Cardiac fibroblast (primary cell): Measurements from ENCODE around the gene HCFC1R1.

Experiments
- DNase-seq, 2 donors: peaks; one replicate each; pipeline versions ENCODE4 v3.0.0 to v3.0.0-alpha.2; 2010; ENCODE audit warnings: low read depth in 2 of 2
- H3K4me3 ChIP-seq, 2 donors: replicated peaks in 1 of 2; 1 replicate in 1 of 2; 2 replicates in 1 of 2; pipeline ENCODE4 v1.5.1; 2011; ENCODE audit warnings: low read depth in 2 of 2, low read length in 2 of 2, mild to moderate bottlenecking in 2 of 2, moderate library complexity in 1 of 2
- CTCF ChIP-seq: IDR thresholded peaks from one replicate; pipeline ENCODE4 v1.5.1; 2011; ENCODE audit warnings: low read depth, mild to moderate bottlenecking, low read length, inconsistent platforms

The HCFC1R1 gene

GRCh38 chr16:3008690-3009037 is 15.1 kb downstream of the HCFC1R1 start:
- H3K4me3 ChIP-seq = no peak overlapping the region
- no peak for DNase-seq
- no peak for TF ChIP-seq CTCF

- no peak overlapping the region for H3K4me3 ChIP-seq
- DNase-seq = no peak
Measured at GRCh38 chr16:3007957-3008689, 15.6 kb downstream of the HCFC1R1 start.

GRCh38 chr16:3007059-3007956 is 16.4 kb downstream of the HCFC1R1 start:
- TF ChIP-seq CTCF = no peak
- no peak overlapping the region for H3K4me3 ChIP-seq
- DNase-seq = no peak

More at GRCh38 chr16:3007957-3008689, 15.6 kb downstream of the HCFC1R1 start:
- TF ChIP-seq CTCF = no peak

- no peak for TF ChIP-seq CTCF
- no peak overlapping the region for H3K4me3 ChIP-seq
- DNase-seq = no peak
Measured at GRCh38 chr16:3004781-3005284, 18.9 kb downstream of the HCFC1R1 start.

- H3K4me3 ChIP-seq = no peak overlapping the region
- no peak for DNase-seq
- no peak for TF ChIP-seq CTCF
Measured at GRCh38 chr16:3004319-3004718, 19.4 kb downstream of the HCFC1R1 start.

GRCh38 chr16:3003582-3004270 is 20.0 kb downstream of the HCFC1R1 start:
- peak; percentile 28 for TF ChIP-seq CTCF
- no peak overlapping the region for H3K4me3 ChIP-seq
- peak; percentile 99 for DNase-seq
